Suppressor macrophage treated with lipopolysaccharide for 1 hour (primary cell): ENCODE results near the gene MT1A.

Experiments used
- DNase-seq, 3 donors: peaks; one replicate each; pipeline ENCODE4 v3.0.0-alpha.2; 2020 to 2022

Gene MT1A

GRCh38 chr16:56681939-56682702 lies 43.7 kb downstream of the MT1A start, which contains the start of gene MT1X:
MT1X (plus strand) TSS chr16:56682470; CDS start chr16:56682541, 71 bp downstream.
- DNase-seq: peak; percentile 90 to 95 (median 95)

DNA sequence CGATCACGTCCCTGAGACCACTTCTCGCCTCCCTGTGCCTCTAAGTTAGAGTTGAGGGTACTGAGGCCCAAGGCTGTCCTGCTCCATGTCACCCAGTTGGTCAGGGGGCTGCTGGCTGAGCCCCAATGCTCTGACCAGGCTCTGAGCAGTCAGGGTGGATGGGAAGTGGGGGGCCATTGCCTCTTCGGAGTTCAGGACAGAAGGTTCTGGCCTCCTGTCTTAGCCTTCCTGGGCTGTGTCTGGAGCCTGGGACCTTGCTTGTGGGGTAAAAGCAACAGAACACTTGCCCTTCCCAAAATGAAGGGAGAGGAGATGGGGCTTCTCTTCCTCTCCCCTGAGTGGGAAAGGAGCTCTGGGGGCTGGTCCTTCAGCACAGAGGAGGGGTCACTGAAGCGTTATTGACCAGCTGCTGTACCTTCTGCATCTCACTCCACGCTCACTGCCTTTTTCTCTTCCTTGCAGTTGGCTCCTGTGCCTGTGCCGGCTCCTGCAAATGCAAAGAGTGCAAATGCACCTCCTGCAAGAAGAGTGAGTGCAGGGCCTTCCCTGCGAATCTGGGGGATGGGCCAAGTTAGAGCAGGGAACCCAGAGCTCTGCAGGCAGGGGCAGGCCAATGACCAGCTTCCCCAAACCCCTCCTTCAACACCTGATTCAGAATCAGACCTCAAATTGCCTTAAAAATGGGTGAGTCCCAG lies 44.4 kb downstream of the MT1A start:
- DNase-seq: no peak

- DNase-seq: no peak
Measured at GRCh38 chr16:56683424-56684172, 45.1 kb downstream of the MT1A start.

GRCh38 chr16:56684256-56684925 lies 45.9 kb downstream of the MT1A start:
- DNase-seq: no peak

DNA sequence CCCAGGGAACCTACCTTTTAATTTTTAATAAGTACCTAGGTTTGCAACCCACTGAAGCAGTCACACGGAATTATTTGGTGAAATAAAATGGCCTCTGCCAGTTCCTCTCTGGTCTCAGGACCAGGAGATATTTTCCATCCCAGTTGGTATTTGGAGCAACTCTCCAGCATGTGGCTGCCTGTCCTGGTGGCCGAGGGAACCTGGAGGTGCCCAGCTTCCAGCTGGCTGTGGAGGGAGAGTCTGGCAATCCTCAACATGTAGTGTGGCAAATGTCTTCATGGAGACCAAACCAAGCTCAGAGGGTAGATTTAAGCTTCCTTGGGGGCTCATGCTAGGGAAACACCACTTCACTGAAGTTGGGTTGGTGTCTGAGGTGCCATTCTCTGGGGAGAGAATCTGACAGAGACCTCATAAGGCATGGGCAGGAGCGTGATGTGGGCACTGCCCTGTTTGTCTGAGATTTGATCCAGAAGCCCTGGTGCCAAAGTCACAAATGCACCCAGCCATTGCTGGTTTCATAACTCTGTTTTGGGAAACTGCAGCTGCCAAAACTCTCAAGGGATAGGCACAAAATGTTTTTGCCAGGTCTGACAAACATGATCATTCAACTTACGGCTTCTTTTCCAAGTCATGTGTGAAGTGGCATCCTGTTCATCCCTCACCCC lies 46.6 kb downstream of the MT1A start:
- DNase-seq: no peak

DNA sequence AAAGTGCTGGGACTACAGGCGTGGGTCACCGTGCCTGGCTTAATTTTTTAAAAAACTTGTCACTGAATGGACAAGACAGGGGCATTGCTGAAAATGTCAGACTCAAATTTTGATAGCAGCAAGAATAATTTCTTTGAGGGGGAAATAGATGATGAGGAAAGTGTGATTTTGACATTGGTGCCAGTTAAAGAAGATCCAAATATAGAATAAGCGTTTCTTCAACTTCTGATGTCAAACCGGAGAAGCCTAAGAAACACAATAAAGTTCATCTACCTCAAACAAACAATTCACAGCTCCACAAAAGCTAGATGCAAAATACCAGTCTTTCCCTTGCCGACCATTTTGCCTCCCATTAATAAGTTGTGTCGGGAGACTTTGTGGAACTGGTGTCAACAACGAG lies 48.3 kb downstream of the MT1A start:
- no peak for DNase-seq

DNA sequence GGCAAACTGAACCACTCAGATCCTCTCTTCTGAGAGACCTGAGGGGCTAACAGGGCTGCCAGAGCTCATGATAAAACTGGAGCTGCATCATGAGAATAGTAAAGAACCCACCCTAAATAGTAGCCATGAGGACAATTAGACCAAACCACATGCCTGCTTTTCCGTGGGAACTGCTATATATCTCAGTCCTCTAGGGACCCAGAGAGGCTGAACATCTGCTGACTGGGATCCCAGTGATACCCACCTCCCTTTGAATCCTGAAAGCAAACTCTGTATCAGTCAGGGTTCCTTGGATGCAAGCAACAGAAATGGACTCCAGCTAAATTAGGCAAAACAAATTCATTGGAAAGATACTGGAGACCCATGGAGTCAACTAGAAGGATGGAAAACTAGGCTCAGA lies 50.3 kb downstream of the MT1A start:
- DNase-seq: no peak

DNA sequence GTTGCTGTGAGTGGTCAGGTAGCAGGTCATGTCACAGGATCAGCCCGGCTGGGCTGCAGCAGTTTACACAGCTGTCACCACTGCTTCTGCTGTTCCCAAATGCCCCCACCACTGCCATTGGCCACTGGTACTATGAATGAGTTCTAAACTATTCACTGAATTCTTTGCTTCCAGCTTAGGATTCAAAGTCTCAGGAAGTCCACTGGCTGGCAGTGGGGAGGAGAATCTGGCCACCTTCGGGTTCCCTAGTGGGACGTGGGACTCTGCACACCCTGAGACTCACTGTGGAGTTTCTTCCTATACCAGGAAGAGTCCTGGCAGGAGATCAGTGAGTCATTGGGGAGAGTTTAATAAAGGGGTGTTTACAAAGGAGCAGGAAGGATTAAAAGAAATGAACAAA lies 50.7 kb downstream of the MT1A start:
- no peak for DNase-seq
